Measurements from ENCODE around the gene CCDC27.

DNA sequence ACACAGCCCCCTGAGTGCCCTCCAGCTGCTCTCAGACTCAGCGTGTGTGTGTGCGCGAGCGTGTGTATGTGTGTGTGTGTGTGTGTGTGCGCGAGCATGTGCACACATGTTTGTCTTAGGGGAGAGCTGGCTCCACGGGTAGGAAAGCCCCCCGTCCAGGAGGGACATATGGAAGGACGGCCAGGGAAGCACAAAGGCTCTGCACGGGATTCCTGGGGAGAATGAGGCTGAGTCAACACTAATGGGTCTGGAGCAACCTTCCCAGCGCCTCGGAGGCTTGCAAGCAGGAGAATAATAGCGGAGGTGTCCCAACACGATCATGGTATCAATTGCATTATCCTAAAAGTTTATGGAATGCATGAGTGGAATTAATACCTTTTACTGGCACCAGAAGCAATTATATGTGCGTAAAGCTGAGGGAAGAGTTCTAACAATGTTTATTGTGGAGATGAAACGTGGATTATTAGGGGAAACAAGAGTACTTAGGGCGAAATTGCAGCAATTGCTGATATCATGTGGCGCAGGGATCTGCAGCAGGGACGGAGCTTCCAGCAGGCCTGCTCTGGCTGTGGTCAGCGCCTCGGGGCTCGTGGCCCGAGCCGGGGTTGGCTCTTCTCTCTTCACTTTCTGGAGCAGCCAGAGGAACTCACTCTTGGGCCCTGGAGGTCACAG lies 40.3 kb upstream of the CCDC27 start:
- TF ChIP-seq FOXK2 (IDR thresholded peaks at IDR 0.05) = no peak
- TF ChIP-seq, protein P1, sequence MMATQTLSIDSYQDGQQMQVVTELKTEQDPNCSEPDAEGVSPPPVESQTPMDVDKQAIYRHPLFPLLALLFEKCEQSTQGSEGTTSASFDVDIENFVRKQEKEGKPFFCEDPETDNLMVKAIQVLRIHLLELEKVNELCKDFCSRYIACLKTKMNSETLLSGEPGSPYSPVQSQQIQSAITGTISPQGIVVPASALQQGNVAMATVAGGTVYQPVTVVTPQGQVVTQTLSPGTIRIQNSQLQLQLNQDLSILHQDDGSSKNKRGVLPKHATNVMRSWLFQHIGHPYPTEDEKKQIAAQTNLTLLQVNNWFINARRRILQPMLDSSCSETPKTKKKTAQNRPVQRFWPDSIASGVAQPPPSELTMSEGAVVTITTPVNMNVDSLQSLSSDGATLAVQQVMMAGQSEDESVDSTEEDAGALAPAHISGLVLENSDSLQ (IDR thresholded peaks at IDR 0.05) = no peak
- no peak for TF ChIP-seq ZNF384 (IDR thresholded peaks at IDR 0.05)
